ENCODE measurements around the gene TSNAX. TPM values are rescaled to one million over a fixed set of nuclear protein-coding genes. Genes with fewer than 3 reads are reported as not detected.

TSNAX gene
- total RNA-seq, 1 experiment from 2014 or later = 38.0 TPM

- H3K27ac Mint-ChIP-seq = no peak overlapping the region
Measured at GRCh38 chr1:231606712-231607111, 78.2 kb downstream of the TSNAX start.

More at GRCh38 chr1:231606712-231607111, 78.2 kb downstream of the TSNAX start:
- DNase-seq (ENCODE audit: low spot score) = no peak
- H3K36me3 Mint-ChIP-seq = no peaks in the 10 kb centered on the region
- peak; percentile 67 for ATAC-seq
- no peak overlapping the region for H3K4me3 Mint-ChIP-seq
- H3K4me1 Mint-ChIP-seq = peaks cover 6% of the 10 kb centered on the region
- POLR2A ChIA-PET = interaction anchor here (0.7 kb wide), 1 partner anchor 248 kb away, joined by 3 read pairs; no protein-coding TSS in a partner anchor
- no peaks in the 10 kb centered on the region for H3K9me3 Mint-ChIP-seq
- TF ChIP-seq, protein P1, sequence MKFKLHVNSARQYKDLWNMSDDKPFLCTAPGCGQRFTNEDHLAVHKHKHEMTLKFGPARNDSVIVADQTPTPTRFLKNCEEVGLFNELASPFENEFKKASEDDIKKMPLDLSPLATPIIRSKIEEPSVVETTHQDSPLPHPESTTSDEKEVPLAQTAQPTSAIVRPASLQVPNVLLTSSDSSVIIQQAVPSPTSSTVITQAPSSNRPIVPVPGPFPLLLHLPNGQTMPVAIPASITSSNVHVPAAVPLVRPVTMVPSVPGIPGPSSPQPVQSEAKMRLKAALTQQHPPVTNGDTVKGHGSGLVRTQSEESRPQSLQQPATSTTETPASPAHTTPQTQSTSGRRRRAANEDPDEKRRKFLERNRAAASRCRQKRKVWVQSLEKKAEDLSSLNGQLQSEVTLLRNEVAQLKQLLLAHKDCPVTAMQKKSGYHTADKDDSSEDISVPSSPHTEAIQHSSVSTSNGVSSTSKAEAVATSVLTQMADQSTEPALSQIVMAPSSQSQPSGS (CRISPR knock-in tag; IDR thresholded peaks at IDR 0.05; ENCODE audit: borderline replicate concordance, low read depth) = no peak
- TF ChIP-seq ZNF416 (CRISPR knock-in tag; IDR thresholded peaks at IDR 0.05) (no peak), RORB (CRISPR knock-in tag; IDR thresholded peaks at IDR 0.05) (no peak), E2F4 (CRISPR knock-in tag; IDR thresholded peaks at IDR 0.05; ENCODE audit: borderline replicate concordance, low read depth) (no peak), GRHL2 (CRISPR knock-in tag; IDR thresholded peaks at IDR 0.05; ENCODE audit: insufficient replicate concordance, severe bottlenecking) (no peak), ZBTB21 (CRISPR knock-in tag; IDR thresholded peaks at IDR 0.05; ENCODE audit: borderline replicate concordance) (no peak), SMAD4 (CRISPR knock-in tag; IDR thresholded peaks at IDR 0.05) (no peak)
- TF ChIP-seq, protein P2, sequence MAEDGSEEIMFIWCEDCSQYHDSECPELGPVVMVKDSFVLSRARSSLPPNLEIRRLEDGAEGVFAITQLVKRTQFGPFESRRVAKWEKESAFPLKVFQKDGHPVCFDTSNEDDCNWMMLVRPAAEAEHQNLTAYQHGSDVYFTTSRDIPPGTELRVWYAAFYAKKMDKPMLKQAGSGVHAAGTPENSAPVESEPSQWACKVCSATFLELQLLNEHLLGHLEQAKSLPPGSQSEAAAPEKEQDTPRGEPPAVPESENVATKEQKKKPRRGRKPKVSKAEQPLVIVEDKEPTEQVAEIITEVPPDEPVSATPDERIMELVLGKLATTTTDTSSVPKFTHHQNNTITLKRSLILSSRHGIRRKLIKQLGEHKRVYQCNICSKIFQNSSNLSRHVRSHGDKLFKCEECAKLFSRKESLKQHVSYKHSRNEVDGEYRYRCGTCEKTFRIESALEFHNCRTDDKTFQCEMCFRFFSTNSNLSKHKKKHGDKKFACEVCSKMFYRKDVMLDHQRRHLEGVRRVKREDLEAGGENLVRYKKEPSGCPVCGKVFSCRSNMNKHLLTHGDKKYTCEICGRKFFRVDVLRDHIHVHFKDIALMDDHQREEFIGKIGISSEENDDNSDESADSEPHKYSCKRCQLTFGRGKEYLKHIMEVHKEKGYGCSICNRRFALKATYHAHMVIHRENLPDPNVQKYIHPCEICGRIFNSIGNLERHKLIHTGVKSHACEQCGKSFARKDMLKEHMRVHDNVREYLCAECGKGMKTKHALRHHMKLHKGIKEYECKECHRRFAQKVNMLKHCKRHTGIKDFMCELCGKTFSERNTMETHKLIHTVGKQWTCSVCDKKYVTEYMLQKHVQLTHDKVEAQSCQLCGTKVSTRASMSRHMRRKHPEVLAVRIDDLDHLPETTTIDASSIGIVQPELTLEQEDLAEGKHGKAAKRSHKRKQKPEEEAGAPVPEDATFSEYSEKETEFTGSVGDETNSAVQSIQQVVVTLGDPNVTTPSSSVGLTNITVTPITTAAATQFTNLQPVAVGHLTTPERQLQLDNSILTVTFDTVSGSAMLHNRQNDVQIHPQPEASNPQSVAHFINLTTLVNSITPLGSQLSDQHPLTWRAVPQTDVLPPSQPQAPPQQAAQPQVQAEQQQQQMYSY (CRISPR knock-in tag; IDR thresholded peaks at IDR 0.05) = no peak
- TF ChIP-seq, protein P3, sequence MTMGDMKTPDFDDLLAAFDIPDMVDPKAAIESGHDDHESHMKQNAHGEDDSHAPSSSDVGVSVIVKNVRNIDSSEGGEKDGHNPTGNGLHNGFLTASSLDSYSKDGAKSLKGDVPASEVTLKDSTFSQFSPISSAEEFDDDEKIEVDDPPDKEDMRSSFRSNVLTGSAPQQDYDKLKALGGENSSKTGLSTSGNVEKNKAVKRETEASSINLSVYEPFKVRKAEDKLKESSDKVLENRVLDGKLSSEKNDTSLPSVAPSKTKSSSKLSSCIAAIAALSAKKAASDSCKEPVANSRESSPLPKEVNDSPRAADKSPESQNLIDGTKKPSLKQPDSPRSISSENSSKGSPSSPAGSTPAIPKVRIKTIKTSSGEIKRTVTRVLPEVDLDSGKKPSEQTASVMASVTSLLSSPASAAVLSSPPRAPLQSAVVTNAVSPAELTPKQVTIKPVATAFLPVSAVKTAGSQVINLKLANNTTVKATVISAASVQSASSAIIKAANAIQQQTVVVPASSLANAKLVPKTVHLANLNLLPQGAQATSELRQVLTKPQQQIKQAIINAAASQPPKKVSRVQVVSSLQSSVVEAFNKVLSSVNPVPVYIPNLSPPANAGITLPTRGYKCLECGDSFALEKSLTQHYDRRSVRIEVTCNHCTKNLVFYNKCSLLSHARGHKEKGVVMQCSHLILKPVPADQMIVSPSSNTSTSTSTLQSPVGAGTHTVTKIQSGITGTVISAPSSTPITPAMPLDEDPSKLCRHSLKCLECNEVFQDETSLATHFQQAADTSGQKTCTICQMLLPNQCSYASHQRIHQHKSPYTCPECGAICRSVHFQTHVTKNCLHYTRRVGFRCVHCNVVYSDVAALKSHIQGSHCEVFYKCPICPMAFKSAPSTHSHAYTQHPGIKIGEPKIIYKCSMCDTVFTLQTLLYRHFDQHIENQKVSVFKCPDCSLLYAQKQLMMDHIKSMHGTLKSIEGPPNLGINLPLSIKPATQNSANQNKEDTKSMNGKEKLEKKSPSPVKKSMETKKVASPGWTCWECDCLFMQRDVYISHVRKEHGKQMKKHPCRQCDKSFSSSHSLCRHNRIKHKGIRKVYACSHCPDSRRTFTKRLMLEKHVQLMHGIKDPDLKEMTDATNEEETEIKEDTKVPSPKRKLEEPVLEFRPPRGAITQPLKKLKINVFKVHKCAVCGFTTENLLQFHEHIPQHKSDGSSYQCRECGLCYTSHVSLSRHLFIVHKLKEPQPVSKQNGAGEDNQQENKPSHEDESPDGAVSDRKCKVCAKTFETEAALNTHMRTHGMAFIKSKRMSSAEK (CRISPR knock-in tag; IDR thresholded peaks at IDR 0.05; ENCODE audit: borderline replicate concordance) = no peak
- TF ChIP-seq, protein P4, sequence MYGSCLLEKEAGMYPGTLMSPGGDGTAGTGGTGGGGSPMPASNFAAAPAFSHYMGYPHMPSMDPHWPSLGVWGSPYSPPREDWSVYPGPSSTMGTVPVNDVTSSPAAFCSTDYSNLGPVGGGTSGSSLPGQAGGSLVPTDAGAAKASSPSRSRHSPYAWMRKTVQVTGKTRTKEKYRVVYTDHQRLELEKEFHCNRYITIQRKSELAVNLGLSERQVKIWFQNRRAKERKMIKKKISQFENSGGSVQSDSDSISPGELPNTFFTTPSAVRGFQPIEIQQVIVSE (CRISPR knock-in tag; IDR thresholded peaks at IDR 0.05; ENCODE audit: borderline replicate concordance) = no peak
- peaks cover 24% of the 10 kb centered on the region for H3K27me3 Mint-ChIP-seq (ENCODE audit: low read depth)
- CTCF ChIA-PET = interaction anchor here (0.7 to 1.1 kb wide), 3 partner anchors 16 to 291 kb away, joined by 3 to 5 read pairs (median 4); no protein-coding TSS in a partner anchor

Measured in WTC11 (cell line).